ENCODE data around the gene LRRC3C. TPM values are rescaled to one million over a fixed set of nuclear protein-coding genes. Genes with fewer than 3 reads are reported as not detected.

The LRRC3C gene
- polyA plus RNA-seq, 3 donors, result not detected

- peaks cover 12 to 13% of the 10 kb centered on the region in 2 donors for H3K4me1 ChIP-seq (ENCODE audit: control insufficient read depth in 1 of 2, insufficient read depth in 2 of 2, low read length in 2 of 2)
- peak; percentile 94 to 98 (median 96) for DNase-seq
- Mint-ChIP-seq H3K36me3 (no peaks in the 10 kb centered on the region), H3K4me3 (peak overlapping the region; percentile 79 to 87), H3K4me1 (peaks cover 20% of the 10 kb centered on the region), H3K27ac (peak overlapping the region in 6 of 7 donors; percentile 69 to 91 (median 86)), H3K9me3 (peaks cover 0 to 2% (median 0%) of the 10 kb centered on the region in 7 donors), H3K27me3 (ENCODE audit: low read depth in 3 of 3) (peaks cover 5 to 16% (median 9%) of the 10 kb centered on the region in 3 donors)
- H3K4me2 ChIP-seq (replicated peaks; ENCODE audit: extremely low read depth, low read length, poor library complexity, severe bottlenecking), result peak overlapping the region; percentile 96
- intact Hi-C loops (cut with micrococcal nuclease), result loop anchor here in 1 of 2 donors (2.0 kb wide), 1 partner anchor 28 kb away; the partner anchor contains the start of gene PSMD3
- no peaks in the 10 kb centered on the region for H3K36me3 ChIP-seq (replicated peaks in 1 of 2; ENCODE audit: control insufficient read depth in 1 of 2, insufficient read depth in 2 of 2, low read length in 2 of 2)
- peak overlapping the region; percentile 97 for H2AFZ ChIP-seq (ENCODE audit: insufficient read depth, low read depth, low read length, poor library complexity, severe bottlenecking)
- no peaks in the 10 kb centered on the region for H4K20me1 ChIP-seq (ENCODE audit: insufficient read depth, low read length)
- H3K27ac ChIP-seq (ENCODE audit: low read depth in 1 of 2, low read length in 2 of 2), result peak overlapping the region; percentile 13 to 73
- H3K79me2 ChIP-seq (ENCODE audit: insufficient read depth, low read length), result no peaks in the 10 kb centered on the region
- peak overlapping the region; percentile 43 to 79 (median 45) for H3K4me3 ChIP-seq (replicated peaks in 1 of 3; ENCODE audit: low read depth in 2 of 3, low read length in 3 of 3)
- no peak for TF ChIP-seq CTCF (IDR thresholded peaks at IDR 0.05)
- WGBS (ENCODE audit: insufficient coverage), result under 1% methylated on average over 21 of the region's 55 CpGs
- no peaks in the 10 kb centered on the region for H3K9me3 ChIP-seq (replicated peaks in 1 of 2; ENCODE audit: control insufficient read depth in 1 of 2, insufficient read depth in 1 of 2, low read length in 2 of 2)
- H3K9ac ChIP-seq (ENCODE audit: insufficient read depth, low read length, poor library complexity, severe bottlenecking), result peak overlapping the region; percentile 57
- no peaks in the 10 kb centered on the region for H3K27me3 ChIP-seq (ENCODE audit: control insufficient read depth in 2 of 2, insufficient read depth in 2 of 2, low read length in 2 of 2)
Observed at GRCh38 chr17:39952680-39953470, 25.3 kb downstream of the LRRC3C start.

- intact Hi-C loops (cut with micrococcal nuclease), result loop anchor here in 1 of 2 donors (2.0 kb wide), 1 partner anchor 27 kb away; the partner anchor contains the start of gene PSMD3
- peaks cover 12 to 13% of the 10 kb centered on the region in 2 donors for H3K4me1 ChIP-seq (ENCODE audit: control insufficient read depth in 1 of 2, insufficient read depth in 2 of 2, low read length in 2 of 2)
- Mint-ChIP-seq H3K4me3 (peak overlapping the region; percentile 79 to 84), H3K9me3 (peaks cover 0 to 2% (median 0%) of the 10 kb centered on the region in 7 donors), H3K4me1 (peaks cover 20% of the 10 kb centered on the region), H3K27ac (peak overlapping the region in 6 of 7 donors; percentile 69 to 91 (median 86)), H3K36me3 (no peaks in the 10 kb centered on the region), H3K27me3 (ENCODE audit: low read depth in 3 of 3) (peaks cover 5 to 16% (median 9%) of the 10 kb centered on the region in 3 donors)
- TF ChIP-seq CTCF (IDR thresholded peaks at IDR 0.05), result no peak
- H3K9me3 ChIP-seq (replicated peaks in 1 of 2; ENCODE audit: control insufficient read depth in 1 of 2, insufficient read depth in 1 of 2, low read length in 2 of 2), result no peaks in the 10 kb centered on the region
- no peak for DNase-seq
- peak overlapping the region; percentile 13 to 73 for H3K27ac ChIP-seq (ENCODE audit: low read depth in 1 of 2, low read length in 2 of 2)
- no peaks in the 10 kb centered on the region for H4K20me1 ChIP-seq (ENCODE audit: insufficient read depth, low read length)
- peak overlapping the region; percentile 80 for H3K4me2 ChIP-seq (replicated peaks; ENCODE audit: extremely low read depth, low read length, poor library complexity, severe bottlenecking)
- 58% methylated on average over 8 of the region's 9 CpGs for WGBS (ENCODE audit: insufficient coverage)
- H3K4me3 ChIP-seq (replicated peaks in 1 of 3; ENCODE audit: low read depth in 2 of 3, low read length in 3 of 3), result peak overlapping the region; percentile 43 to 76 (median 45)
- peak overlapping the region; percentile 95 for H2AFZ ChIP-seq (ENCODE audit: insufficient read depth, low read depth, low read length, poor library complexity, severe bottlenecking)
- no peaks in the 10 kb centered on the region for H3K27me3 ChIP-seq (ENCODE audit: control insufficient read depth in 2 of 2, insufficient read depth in 2 of 2, low read length in 2 of 2)
- H3K36me3 ChIP-seq (replicated peaks in 1 of 2; ENCODE audit: control insufficient read depth in 1 of 2, insufficient read depth in 2 of 2, low read length in 2 of 2), result no peaks in the 10 kb centered on the region
- peak overlapping the region; percentile 57 for H3K9ac ChIP-seq (ENCODE audit: insufficient read depth, low read length, poor library complexity, severe bottlenecking)
- H3K79me2 ChIP-seq (ENCODE audit: insufficient read depth, low read length), result no peaks in the 10 kb centered on the region
Observed at GRCh38 chr17:39953471-39953888, 25.9 kb downstream of the LRRC3C start.
